Measurements from ENCODE around the gene PEAR1.

DNA sequence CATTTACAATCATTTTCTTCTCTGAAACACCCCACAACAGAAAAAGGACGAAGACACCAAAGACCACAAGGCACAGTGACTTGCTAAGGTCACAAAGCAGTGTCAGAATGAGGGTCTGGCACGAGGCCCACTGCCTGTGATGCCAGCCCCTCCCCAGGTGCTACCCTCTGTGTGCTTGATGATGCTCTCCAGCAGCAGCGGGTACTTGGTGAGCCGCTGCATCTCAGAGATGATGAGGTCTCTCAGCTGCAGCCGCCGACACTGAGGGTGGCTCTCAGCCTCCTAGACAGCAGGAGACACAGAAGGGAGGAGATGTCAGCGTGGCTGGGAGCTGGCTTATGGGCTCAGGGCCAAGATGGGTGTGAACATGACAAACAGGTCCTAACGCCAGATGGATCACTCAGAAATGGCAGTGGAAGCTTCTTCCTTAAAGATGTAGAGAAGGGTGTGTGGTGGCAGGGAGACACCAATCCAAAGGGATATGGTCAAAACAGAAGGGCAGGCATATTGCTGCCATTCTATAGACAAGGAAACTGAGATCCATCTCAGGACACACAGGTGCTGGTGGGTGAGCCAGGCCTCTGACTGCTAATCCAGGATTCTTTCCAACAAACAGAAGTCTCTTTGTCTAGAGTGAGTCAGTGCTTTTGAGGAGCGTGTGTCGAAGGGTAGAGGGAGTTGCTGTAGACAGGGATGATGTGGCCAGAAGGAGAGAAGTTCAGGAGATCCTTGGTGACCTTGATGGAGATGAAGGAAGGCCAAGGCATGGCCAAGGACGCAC is 52.6 kb downstream of the PEAR1 start:
- TF ChIP-seq EZH2 (IDR thresholded peaks at IDR 0.05) (no peak), ZNF274 (IDR thresholded peaks at IDR 0.05; ENCODE audit: low read depth, low read length) (no peak), JUND (IDR thresholded peaks at IDR 0.05) (no peak), EGR1 (IDR thresholded peaks at IDR 0.05; ENCODE audit: low read depth) (no peak), RAD21 (IDR thresholded peaks at IDR 0.05; ENCODE audit: low read depth) (no peak), YY1 (IDR thresholded peaks at IDR 0.05; ENCODE audit: extremely low read depth, insufficient replicate concordance, low read depth, low read length) (no peak), CEBPB (IDR thresholded peaks at IDR 0.05; ENCODE audit: low read depth) (no peak), POLR2AphosphoS5 (IDR thresholded peaks at IDR 0.05; ENCODE audit: low read depth, low read length) (no peak), POLR2A (IDR thresholded peaks at IDR 0.05; ENCODE audit: borderline replicate concordance, extremely low read depth, insufficient read depth, insufficient read length) (no peak), SIN3A (IDR thresholded peaks at IDR 0.05; ENCODE audit: low read depth) (no peak), EZH2phosphoT487 (IDR thresholded peaks at IDR 0.05; ENCODE audit: borderline replicate concordance) (no peak)
- TF ChIP-seq, protein P1, sequence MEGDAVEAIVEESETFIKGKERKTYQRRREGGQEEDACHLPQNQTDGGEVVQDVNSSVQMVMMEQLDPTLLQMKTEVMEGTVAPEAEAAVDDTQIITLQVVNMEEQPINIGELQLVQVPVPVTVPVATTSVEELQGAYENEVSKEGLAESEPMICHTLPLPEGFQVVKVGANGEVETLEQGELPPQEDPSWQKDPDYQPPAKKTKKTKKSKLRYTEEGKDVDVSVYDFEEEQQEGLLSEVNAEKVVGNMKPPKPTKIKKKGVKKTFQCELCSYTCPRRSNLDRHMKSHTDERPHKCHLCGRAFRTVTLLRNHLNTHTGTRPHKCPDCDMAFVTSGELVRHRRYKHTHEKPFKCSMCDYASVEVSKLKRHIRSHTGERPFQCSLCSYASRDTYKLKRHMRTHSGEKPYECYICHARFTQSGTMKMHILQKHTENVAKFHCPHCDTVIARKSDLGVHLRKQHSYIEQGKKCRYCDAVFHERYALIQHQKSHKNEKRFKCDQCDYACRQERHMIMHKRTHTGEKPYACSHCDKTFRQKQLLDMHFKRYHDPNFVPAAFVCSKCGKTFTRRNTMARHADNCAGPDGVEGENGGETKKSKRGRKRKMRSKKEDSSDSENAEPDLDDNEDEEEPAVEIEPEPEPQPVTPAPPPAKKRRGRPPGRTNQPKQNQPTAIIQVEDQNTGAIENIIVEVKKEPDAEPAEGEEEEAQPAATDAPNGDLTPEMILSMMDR (IDR thresholded peaks at IDR 0.05 in 2 of 3, conservative IDR thresholded peaks at IDR 0.05 in 1 of 3; ENCODE audit: borderline replicate concordance in 1 of 3, insufficient read depth in 1 of 3, low read depth in 2 of 3, low read length in 2 of 3): no peak
- TF ChIP-seq, protein P2, sequence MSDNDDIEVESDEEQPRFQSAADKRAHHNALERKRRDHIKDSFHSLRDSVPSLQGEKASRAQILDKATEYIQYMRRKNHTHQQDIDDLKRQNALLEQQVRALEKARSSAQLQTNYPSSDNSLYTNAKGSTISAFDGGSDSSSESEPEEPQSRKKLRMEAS (IDR thresholded peaks at IDR 0.05): no peak
